Measurements from ENCODE around the gene ATAT1. TPM values are rescaled to one million over a fixed set of nuclear protein-coding genes. Genes with fewer than 3 reads are reported as not detected.
A peak's percentile ranks its signal among the peaks of the same experiment; 100 is the strongest.

Gene ATAT1
- polyA plus RNA-seq, 3 donors, result 0.51 to 10.4 (median 0.68) TPM

DNA sequence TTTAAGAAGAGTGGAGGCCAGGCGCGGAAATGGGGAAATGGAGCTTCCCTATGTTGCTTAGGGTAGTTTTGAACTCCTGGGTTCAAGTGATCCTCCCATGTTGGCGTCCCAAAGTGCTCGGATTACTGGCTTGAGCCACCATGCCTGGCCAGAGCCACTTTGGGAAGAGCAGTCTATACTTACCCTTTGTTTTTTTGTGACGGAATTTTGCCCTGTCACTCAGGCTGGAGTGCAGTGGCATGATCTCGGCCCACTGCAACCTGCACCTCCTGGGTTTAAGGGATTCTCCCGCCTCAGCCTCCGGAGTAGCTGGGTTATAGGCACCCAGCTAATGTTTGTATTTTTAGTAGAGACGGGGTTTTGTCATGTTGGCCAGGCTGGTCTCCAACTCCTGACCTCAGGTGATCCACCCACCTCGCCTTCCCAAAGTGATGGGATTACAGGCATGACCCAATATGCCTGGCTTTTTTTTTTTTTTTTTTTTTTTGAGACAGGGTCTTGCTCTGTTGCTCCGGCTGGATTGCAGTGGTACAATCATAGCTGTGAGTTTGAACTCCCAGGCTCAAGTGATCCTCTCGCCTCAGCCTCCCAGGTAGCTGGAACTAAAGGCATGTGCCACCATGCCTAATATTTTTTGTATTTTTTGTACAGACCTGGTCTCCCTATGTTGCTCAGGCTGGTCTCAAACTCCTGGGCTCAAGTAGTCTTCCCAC lies 27.6 kb upstream of the ATAT1 start:
- no peak overlapping the region for H3K9ac ChIP-seq (ENCODE audit: insufficient read depth, low read length, poor library complexity, severe bottlenecking)
- Mint-ChIP-seq H3K36me3 (peaks cover 40 to 55% of the 10 kb centered on the region in 2 donors), H3K4me3 (no peak overlapping the region), H3K4me1 (peaks cover 4% of the 10 kb centered on the region), H3K9me3 (no peaks in the 10 kb centered on the region), H3K27ac (peak overlapping the region in 1 of 7 donors; percentile 40), H3K27me3 (ENCODE audit: low read depth in 3 of 3) (no peaks in the 10 kb centered on the region)
- H3K36me3 ChIP-seq (replicated peaks in 1 of 2; ENCODE audit: control insufficient read depth in 1 of 2, insufficient read depth in 2 of 2, low read length in 2 of 2), result peaks cover 45 to 55% of the 10 kb centered on the region in 2 donors
- H3K4me3 ChIP-seq (replicated peaks in 1 of 3; ENCODE audit: low read depth in 2 of 3, low read length in 3 of 3), result no peak overlapping the region
- no peak overlapping the region for H3K27ac ChIP-seq (ENCODE audit: low read depth in 1 of 2, low read length in 2 of 2)
- intact Hi-C loops (cut with micrococcal nuclease), result loop anchor here (5.0 to 10.0 kb wide), 3 partner anchors 54 to 117 kb away; no protein-coding TSS in a partner anchor
- DNase-seq, result no peak
- no peaks in the 10 kb centered on the region for H3K9me3 ChIP-seq (replicated peaks in 1 of 2; ENCODE audit: control insufficient read depth in 1 of 2, insufficient read depth in 1 of 2, low read length in 2 of 2)
- H3K4me2 ChIP-seq (replicated peaks; ENCODE audit: extremely low read depth, low read length, poor library complexity, severe bottlenecking), result no peak overlapping the region
- TF ChIP-seq, protein P1, sequence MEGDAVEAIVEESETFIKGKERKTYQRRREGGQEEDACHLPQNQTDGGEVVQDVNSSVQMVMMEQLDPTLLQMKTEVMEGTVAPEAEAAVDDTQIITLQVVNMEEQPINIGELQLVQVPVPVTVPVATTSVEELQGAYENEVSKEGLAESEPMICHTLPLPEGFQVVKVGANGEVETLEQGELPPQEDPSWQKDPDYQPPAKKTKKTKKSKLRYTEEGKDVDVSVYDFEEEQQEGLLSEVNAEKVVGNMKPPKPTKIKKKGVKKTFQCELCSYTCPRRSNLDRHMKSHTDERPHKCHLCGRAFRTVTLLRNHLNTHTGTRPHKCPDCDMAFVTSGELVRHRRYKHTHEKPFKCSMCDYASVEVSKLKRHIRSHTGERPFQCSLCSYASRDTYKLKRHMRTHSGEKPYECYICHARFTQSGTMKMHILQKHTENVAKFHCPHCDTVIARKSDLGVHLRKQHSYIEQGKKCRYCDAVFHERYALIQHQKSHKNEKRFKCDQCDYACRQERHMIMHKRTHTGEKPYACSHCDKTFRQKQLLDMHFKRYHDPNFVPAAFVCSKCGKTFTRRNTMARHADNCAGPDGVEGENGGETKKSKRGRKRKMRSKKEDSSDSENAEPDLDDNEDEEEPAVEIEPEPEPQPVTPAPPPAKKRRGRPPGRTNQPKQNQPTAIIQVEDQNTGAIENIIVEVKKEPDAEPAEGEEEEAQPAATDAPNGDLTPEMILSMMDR (IDR thresholded peaks at IDR 0.05), result no peak
- peaks cover 61% of the 10 kb centered on the region for H4K20me1 ChIP-seq (ENCODE audit: insufficient read depth, low read length)
- no peaks in the 10 kb centered on the region for H3K79me2 ChIP-seq (ENCODE audit: insufficient read depth, low read length)
- no peaks in the 10 kb centered on the region for H3K4me1 ChIP-seq (ENCODE audit: control insufficient read depth in 1 of 2, insufficient read depth in 2 of 2, low read length in 2 of 2)
- H2AFZ ChIP-seq (ENCODE audit: insufficient read depth, low read depth, low read length, poor library complexity, severe bottlenecking), result no peak overlapping the region
- H3K27me3 ChIP-seq (ENCODE audit: control insufficient read depth in 2 of 2, insufficient read depth in 2 of 2, low read length in 2 of 2), result no peaks in the 10 kb centered on the region
- WGBS (ENCODE audit: insufficient coverage), result 93% methylated on average over 8 of the region's 12 CpGs

DNA sequence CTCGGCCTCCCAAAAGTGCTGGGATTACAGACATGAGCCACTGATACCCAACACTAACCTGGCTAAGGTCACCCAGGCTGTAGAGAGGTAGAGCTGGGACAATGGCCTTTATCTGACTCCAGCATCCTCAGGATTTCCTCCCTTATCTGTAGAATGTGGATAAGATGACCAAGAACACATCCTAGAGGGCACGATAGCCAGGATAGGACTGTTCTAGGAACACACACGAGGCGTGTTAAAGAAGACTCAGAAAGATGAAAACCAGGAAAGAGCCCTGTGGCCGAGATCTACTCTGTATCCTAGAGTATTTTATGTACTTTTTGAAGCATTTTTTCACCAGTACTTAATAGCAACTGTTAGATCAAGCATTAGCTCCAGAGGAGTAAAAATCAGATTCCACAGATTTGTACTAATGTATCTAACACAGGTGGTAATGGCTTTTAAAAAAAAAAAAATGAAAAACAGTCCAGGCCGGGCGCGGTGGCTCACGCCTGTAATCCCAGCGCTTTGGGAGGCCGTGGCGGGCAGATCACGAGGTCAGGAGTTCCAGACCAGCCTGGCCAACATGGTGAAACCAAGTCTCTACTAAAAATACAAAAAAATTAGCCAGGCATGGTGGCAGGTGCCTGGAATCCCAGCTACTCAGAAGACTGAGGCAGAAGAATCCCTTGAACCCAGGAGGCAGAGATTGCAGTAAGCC lies 26.9 kb upstream of the ATAT1 start:
- H3K27ac Mint-ChIP-seq, result peak overlapping the region in 3 of 7 donors; percentile 10 to 40 (median 33)
- peaks cover 4% of the 10 kb centered on the region for H3K4me1 Mint-ChIP-seq
- no peak overlapping the region for H3K4me2 ChIP-seq (replicated peaks; ENCODE audit: extremely low read depth, low read length, poor library complexity, severe bottlenecking)
- DNase-seq, result no peak
- intact Hi-C loops (cut with micrococcal nuclease), result loop anchor here (5.0 to 10.0 kb wide), 3 partner anchors 55 to 117 kb away; no protein-coding TSS in a partner anchor
- no peak overlapping the region for H3K27ac ChIP-seq (ENCODE audit: low read depth in 1 of 2, low read length in 2 of 2)
- H3K9me3 ChIP-seq (replicated peaks in 1 of 2; ENCODE audit: control insufficient read depth in 1 of 2, insufficient read depth in 1 of 2, low read length in 2 of 2), result no peaks in the 10 kb centered on the region
- no peaks in the 10 kb centered on the region for H3K27me3 Mint-ChIP-seq (ENCODE audit: low read depth in 3 of 3)
- no peak overlapping the region for H3K9ac ChIP-seq (ENCODE audit: insufficient read depth, low read length, poor library complexity, severe bottlenecking)
- H2AFZ ChIP-seq (ENCODE audit: insufficient read depth, low read depth, low read length, poor library complexity, severe bottlenecking), result no peak overlapping the region
- H3K4me1 ChIP-seq (ENCODE audit: control insufficient read depth in 1 of 2, insufficient read depth in 2 of 2, low read length in 2 of 2), result no peaks in the 10 kb centered on the region
- H3K36me3 Mint-ChIP-seq, result peaks cover 42 to 55% of the 10 kb centered on the region in 2 donors
- TF ChIP-seq, protein P1 (IDR thresholded peaks at IDR 0.05), result no peak
- no peaks in the 10 kb centered on the region for H3K27me3 ChIP-seq (ENCODE audit: control insufficient read depth in 2 of 2, insufficient read depth in 2 of 2, low read length in 2 of 2)
- WGBS (ENCODE audit: insufficient coverage), result 100% methylated on average over 8 of the region's 13 CpGs
- H3K79me2 ChIP-seq (ENCODE audit: insufficient read depth, low read length), result peaks cover 6% of the 10 kb centered on the region
- H4K20me1 ChIP-seq (ENCODE audit: insufficient read depth, low read length), result peaks cover 63% of the 10 kb centered on the region
- peaks cover 45 to 55% of the 10 kb centered on the region in 2 donors for H3K36me3 ChIP-seq (replicated peaks in 1 of 2; ENCODE audit: control insufficient read depth in 1 of 2, insufficient read depth in 2 of 2, low read length in 2 of 2)
- H3K4me3 ChIP-seq (replicated peaks in 1 of 3; ENCODE audit: low read depth in 2 of 3, low read length in 3 of 3), result no peak overlapping the region
- H3K9me3 Mint-ChIP-seq, result no peaks in the 10 kb centered on the region
- H3K4me3 Mint-ChIP-seq, result no peak overlapping the region
